ENCODE measurements around the gene KLHDC1.
"Not testable (repeated sequence)": the region's sequence is repeated elsewhere in the genome, so short reads cannot be mapped to it uniquely, and the experiment has no call there.

Gene KLHDC1

GRCh38 chr14:49732896-49733295 is 40.0 kb downstream of the KLHDC1 start:
- DNase-seq: no peak

DNA sequence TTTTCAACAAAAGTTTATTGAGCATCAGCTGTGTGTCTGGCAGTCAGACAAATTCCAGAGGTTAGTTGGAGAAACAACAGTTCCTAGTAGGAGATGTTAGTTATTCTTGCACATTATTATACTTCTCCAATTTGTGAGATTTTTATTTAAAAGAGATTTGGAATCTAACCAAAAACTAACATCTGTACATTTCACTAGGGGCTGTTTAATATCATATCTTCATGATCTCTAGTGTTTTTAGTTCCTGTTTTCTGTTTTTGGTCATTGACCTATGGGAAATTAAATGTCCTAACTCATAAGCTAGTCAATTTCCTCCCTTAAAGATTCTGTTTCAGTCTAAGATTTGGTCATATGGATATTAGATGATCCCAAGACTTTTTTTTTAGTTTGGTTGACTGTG is 40.9 kb downstream of the KLHDC1 start:
- DNase-seq: no peak

DNA sequence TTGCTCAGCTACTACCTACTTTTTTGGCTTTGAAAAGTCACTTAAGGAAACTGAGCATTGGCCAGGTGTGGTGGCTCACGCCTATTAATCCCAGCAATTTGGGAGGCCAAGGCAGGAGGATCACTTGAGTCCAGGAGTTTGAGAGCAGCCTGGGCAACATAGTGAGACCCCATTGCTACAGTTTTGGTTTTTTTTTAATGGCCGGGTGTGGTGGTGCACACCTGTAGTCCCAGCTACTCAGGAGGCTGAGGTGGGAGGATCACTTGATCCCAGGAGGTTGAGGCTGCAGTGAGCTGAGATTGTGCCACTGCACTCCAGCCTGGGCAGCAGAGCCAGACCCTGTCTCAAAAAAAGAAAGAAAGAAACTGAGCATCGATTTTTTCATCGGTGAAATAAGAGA is 42.7 kb downstream of the KLHDC1 start:
- DNase-seq: not testable (repeated sequence)

- DNase-seq: no peak
Measured at GRCh38 chr14:49745191-49745590, 52.3 kb downstream of the KLHDC1 start.

DNA sequence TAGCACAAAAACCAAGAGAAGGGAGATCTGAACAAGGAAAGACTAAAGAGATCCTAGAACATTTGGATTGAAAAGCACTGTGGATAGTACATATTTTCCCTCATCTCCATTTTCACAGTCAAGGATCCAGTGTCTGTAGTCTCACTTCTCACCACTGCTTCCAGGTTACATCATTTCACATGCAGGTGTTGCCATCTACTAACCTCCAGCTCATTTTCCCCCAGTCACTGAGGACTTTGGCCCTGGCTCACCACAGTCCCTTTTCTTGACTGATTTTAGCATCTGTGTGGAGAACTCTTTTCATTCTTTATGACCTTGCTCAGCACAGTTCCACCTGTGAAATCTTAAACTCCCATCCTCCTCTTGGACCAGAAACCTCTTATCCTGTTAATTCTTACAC is 53.6 kb downstream of the KLHDC1 start:
- DNase-seq: not testable (repeated sequence)

DNA sequence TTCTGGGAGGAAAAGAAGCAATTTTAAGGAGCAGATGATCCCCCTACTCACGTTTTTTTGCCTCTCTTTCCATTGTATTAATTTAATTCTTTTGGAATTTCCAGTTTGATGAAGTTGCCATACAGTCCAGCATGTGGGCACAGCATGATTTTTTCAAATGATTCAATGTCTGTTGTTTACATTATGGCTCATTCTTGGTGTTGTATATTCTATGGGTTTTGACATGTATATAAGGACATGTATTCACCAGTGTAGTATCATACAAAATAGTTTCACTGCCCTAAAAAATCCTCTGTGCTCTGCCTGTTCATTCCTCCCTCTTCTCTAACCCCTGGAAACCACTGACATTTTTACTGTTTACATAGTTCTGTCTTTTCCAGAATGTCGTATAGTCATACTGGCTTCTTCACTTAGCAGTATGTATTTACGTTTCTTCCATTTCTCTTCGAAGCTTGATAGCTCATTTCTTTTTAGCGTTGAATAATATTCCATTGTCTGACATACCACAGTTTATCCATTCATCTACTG is 61.7 kb downstream of the KLHDC1 start:
- DNase-seq: no peak

GRCh38 chr14:49755378-49755777 is 62.5 kb downstream of the KLHDC1 start:
- no peak for DNase-seq

- no peak for DNase-seq
Measured at GRCh38 chr14:49761839-49762551, 69.1 kb downstream of the KLHDC1 start.

DNA sequence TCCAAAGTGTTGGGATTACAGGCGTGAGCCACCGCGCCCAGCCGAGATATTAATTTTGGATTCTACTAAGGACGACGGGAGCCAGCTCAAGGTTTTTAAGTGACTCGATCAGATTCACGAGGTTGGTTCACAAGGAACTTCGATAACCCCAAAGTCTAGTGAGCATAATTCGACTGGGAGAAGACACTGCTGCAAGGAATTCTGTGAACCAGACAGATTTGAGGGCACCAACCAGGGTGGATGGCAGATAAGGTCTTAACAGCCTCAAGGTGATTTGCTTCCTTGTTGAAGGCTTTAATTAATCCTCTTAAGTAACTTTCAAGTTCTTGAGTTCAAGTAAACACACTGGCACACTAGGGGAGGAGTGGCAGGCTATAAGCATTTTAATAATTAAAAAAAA is 73.9 kb downstream of the KLHDC1 start:
- DNase-seq: no peak

- DNase-seq: no peak
Measured at GRCh38 chr14:49767270-49767570, 74.3 kb downstream of the KLHDC1 start.

- DNase-seq: peak; percentile 42
Measured at GRCh38 chr14:49767571-49768300, 74.8 kb downstream of the KLHDC1 start, which contains the start of gene KLHDC2. KLHDC2 (plus strand) TSS chr14:49768153; CDS start chr14:49768469, 316 bp downstream.

- no peak for DNase-seq
Measured at GRCh38 chr14:49768301-49769121, 75.6 kb downstream of the KLHDC1 start.

DNA sequence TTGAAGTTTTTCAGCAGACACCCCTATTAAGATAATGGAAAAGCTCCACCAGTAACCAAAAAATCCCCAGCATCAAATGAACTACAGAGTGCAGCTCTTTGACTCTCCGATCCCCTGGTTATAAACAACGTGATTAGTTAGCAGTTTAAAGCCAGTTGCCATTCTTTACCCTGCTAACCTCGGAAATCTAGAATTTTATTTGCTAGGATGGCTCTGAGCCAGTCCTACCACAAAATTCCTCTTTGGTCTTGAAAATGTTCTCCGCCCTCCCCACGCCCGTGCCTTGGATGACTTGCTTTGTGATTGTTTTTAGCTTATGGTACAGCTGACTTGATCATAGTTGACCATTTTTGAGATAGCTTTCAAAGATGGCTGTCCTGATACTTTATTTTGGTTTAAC is 76.3 kb downstream of the KLHDC1 start:
- DNase-seq: no peak

- DNase-seq: no peak
Measured at GRCh38 chr14:49769581-49770211, 76.8 kb downstream of the KLHDC1 start.

DNA sequence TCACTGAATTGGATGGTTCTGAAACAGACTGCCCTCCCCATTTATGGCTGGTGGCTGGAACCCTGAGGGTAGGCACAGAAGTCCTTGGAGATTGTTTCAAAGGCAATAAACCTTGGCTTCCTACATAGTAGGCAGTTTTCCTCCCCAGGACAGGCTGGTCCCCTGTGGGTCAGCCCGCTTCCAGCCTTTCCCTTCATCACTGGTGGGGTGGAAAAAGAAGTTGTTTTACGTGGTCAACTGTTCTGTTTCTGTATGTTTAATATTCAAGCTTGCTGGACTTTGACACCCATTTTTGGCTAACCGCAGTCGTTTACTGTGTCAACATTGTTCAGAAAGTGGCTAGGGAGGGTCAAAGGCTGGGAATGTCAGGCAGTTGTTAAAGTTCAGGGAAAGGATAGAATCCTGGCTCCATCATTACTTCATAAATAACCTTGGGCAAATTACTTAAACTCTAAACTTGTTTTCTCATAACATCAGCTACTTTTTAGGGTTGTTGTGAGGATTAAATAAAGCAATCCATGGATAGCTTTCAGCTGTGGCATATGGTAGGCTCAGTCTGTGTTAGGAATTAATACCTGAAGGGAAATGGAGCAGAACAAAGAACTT is 77.4 kb downstream of the KLHDC1 start:
- DNase-seq: no peak

GRCh38 chr14:49771691-49772090 is 78.8 kb downstream of the KLHDC1 start:
- DNase-seq: not testable (repeated sequence)

DNA sequence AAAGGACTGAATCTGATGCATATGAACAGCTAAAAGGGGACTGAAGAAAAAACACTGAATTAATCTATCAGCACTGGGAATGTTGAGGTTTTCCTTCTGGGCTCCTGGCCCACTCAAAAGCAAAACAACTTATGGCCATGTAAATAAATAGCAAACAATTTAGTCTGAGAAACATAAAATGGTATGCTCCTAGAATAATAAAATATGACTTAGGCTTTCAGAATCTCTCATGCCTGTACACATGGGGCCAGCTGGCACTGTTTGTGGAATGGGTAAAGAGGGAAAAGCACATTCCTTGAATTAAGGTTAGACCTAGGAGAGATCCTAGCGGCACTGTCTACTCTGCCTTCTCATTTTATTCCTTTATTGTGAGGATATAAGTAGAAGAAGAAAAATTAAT is 81.2 kb downstream of the KLHDC1 start:
- no peak for DNase-seq

DNA sequence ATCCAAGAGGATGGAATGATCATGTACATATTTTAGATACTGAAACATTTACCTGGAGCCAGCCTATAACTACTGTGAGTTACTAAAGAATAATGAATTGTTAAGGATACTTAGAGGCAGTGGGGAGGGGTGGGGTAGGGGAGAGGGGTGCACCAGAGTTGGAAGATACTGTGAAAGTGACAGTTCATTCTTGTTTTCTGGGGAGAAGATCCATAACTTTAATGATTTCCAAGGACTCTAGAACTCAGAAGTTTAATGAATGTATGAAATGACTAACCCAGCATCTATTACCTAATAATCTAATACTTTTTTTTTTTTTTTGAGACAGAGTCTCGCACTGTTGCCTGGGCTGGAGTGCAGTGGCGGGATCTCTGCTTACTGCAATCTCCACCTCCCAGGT is 85.5 kb downstream of the KLHDC1 start:
- no peak for DNase-seq

GRCh38 chr14:49781040-49781439 is 88.1 kb downstream of the KLHDC1 start:
- not testable (repeated sequence) for DNase-seq

DNA sequence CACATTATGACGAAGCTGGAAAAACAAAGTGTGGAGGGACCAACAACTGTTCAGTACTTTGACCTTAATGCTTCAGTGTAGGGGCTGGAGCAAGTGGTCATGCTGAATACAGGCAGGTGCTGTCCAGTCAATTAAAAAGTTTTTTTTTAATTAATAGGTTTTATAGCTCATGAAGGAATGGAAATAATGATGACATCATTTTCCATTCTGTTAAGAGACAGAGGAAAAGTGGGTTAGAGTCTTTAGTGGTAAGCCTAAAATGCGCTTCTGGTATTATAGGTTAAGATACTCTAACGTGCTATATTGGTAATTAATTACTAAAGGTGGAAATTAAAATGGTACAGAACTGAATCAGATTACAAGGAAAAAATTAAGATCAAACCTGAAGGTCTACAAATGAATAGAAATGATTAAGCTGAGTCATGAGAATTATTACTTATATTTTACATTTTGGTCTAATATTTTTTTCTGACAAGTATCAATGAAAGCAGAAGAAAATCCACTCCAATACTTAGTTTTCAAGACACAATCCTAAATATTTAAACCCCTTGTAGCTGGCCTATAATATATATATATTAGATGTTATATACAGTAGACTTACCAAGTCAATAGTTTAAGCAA is 90.6 kb downstream of the KLHDC1 start:
- DNase-seq: no peak

DNA sequence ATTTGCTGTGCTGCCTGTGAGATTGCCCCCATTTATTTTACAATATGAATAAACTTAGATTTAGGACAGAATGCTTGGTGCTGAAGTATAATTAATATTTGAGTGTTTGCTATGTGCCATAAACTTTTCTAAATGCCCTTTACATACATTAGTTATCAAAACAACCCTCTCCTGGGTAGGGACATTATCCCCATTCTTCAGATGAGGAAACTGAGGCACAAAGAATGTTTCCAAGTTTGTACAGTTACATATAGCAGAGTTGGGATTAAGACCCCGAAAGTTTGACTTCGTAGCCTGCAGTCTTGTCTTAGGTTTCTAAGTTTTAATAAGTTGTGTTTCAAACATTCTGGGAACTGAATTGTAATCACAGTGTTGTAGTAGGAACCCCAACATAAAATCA is 93.4 kb downstream of the KLHDC1 start:
- no peak for DNase-seq

DNA sequence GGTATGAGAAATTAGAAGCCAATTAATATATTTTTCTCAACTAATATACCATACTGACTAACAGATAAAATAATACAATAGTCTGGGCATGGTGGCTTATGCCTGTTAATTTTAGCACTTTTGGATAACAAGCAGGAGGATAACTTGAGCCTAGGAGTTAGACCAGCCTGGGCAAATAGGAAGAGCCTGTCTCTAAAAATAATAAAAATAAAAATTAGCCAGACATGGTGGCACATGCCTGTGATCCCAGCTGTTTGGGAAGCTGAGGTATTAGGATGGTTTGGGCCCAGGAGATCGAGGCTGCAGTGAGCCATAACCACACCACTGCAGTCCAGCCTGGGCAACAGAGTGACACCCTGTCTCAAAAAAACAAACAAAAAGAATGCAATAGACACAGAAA is 99.7 kb downstream of the KLHDC1 start:
- DNase-seq: no peak
